HL-60 (cell line): ENCODE data around the gene AQP3.

Source experiments
- GABPA ChIP-seq: IDR thresholded peaks from 2 replicates; pipeline ENCODE4 v1.6.1; 2012; ENCODE audit warnings: low read depth
- POLR2AphosphoS5 ChIP-seq: IDR thresholded peaks from 2 replicates; pipeline ENCODE4 v1.6.1; 2012; ENCODE audit warnings: low read depth
- TF ChIP-seq, protein P1 (sequence below): IDR thresholded peaks from one replicate; pipeline ENCODE4 v1.5.1; 2011; ENCODE audit warnings: low read length, control low read depth, inconsistent platforms; ENCODE audit not compliant: insufficient read depth
- TF ChIP-seq, protein P2 (sequence below): IDR thresholded peaks from 2 replicates; pipeline ENCODE4 v1.6.1; 2012; ENCODE audit warnings: low read depth; ENCODE audit not compliant: insufficient replicate concordance

DNA sequence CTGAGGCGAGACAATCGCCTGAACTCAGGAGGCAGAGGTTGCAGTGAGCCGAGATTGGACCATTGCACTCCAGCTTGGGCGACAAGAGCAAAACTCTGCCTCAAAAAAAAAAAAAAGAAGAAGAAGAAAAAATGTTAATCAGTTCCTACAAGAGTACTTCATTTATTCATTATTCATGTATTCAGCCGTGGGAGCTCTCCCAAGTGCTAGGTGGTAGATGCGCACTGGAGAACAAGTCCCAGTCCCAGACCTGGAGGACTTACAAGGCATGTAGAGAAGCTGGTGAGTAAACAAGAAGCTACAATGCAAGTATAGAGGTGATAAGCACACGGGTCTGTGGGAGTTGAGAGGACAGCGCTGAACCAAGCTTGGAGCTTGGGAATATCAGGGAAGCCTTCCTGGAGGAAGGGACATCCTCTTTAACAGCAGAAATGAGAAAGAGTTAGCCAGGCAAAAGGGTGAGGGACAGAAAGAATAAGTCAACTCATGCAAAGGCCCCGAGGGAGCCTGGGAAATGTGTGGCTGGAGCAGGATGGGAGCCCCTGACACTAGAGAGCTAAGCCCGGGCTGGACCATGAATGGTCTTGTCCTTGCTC lies 27.6 kb downstream of the AQP3 start:
- TF ChIP-seq, protein P1, sequence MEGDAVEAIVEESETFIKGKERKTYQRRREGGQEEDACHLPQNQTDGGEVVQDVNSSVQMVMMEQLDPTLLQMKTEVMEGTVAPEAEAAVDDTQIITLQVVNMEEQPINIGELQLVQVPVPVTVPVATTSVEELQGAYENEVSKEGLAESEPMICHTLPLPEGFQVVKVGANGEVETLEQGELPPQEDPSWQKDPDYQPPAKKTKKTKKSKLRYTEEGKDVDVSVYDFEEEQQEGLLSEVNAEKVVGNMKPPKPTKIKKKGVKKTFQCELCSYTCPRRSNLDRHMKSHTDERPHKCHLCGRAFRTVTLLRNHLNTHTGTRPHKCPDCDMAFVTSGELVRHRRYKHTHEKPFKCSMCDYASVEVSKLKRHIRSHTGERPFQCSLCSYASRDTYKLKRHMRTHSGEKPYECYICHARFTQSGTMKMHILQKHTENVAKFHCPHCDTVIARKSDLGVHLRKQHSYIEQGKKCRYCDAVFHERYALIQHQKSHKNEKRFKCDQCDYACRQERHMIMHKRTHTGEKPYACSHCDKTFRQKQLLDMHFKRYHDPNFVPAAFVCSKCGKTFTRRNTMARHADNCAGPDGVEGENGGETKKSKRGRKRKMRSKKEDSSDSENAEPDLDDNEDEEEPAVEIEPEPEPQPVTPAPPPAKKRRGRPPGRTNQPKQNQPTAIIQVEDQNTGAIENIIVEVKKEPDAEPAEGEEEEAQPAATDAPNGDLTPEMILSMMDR: no peak
- no peak for TF ChIP-seq POLR2AphosphoS5
- TF ChIP-seq, protein P2, sequence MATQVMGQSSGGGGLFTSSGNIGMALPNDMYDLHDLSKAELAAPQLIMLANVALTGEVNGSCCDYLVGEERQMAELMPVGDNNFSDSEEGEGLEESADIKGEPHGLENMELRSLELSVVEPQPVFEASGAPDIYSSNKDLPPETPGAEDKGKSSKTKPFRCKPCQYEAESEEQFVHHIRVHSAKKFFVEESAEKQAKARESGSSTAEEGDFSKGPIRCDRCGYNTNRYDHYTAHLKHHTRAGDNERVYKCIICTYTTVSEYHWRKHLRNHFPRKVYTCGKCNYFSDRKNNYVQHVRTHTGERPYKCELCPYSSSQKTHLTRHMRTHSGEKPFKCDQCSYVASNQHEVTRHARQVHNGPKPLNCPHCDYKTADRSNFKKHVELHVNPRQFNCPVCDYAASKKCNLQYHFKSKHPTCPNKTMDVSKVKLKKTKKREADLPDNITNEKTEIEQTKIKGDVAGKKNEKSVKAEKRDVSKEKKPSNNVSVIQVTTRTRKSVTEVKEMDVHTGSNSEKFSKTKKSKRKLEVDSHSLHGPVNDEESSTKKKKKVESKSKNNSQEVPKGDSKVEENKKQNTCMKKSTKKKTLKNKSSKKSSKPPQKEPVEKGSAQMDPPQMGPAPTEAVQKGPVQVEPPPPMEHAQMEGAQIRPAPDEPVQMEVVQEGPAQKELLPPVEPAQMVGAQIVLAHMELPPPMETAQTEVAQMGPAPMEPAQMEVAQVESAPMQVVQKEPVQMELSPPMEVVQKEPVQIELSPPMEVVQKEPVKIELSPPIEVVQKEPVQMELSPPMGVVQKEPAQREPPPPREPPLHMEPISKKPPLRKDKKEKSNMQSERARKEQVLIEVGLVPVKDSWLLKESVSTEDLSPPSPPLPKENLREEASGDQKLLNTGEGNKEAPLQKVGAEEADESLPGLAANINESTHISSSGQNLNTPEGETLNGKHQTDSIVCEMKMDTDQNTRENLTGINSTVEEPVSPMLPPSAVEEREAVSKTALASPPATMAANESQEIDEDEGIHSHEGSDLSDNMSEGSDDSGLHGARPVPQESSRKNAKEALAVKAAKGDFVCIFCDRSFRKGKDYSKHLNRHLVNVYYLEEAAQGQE: no peak
- TF ChIP-seq GABPA: no peak
